ENCODE results near the gene MORN5.

Gene MORN5

DNA sequence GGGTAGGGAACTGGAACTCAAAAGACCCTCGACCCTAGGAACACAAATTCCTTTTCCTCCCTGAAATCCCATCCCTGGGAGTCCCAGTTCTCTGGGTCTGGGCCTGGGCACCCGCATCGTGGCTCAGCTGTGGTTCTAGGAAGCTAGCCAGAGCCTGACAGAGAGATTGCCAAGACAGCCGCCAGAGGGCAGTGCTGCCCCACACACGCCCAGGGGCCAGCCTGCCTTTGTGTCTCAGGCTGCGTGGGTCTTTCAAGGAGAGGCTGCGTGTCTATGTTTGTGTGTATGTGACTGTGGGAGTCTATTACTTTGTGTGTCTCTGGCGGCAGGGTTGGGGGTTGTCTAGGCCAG is 34.6 kb upstream of the MORN5 start:
- no peak for FAIRE-seq

GRCh38 chr9:122125509-122126330 is 34.0 kb upstream of the MORN5 start:
- no peak for FAIRE-seq

- FAIRE-seq, result no peak
These were observed 33.1 kb upstream of the MORN5 start for GRCh38 chr9:122126331-122127261.

GRCh38 chr9:122127396-122127798 is 32.3 kb upstream of the MORN5 start:
- no peak for FAIRE-seq

DNA sequence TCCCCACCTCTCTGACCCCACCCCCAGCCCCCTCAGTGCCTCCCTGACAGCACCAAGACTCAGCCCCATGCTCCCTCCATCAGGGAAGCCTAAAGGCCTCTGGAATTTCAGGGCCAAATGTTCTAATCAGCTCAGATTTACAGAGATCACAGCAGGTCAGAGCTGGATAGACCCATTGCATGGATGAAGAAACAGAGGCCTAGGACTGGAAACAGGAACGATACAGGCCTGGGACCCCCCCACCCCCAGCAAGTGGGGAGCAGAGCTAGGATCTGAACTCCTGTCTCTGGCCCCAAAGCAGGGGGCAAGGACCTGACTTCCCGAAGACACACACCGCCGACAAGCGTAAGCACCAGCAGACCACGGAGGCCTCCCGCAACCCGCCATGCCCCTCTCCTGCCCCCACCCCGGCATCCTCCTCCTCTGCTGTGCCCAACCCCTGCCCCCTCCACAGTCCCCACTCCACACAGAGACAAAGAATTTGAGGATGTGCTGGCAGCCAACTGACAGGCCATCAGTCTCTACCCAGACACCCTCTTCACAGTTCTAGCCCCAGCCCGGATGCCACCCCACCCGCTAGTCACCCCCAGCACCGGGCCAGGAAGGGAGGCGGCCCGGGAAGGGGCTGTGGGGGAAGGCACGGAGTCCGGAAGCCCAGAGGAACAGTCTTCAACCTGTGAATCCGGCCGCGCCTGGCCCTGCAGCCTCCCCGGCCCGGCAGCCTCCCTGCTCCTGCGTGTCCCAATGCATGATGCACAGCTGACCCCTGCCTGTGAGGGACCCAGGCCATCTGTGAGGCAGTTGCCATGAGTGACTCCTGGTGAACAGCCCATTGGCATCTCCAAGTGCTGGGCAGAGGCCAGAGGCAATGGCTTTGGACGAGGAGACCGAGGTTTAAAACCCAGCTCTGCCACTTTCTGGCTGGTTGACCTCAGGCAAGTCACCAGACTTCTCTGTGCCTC is 31.4 kb upstream of the MORN5 start:
- FAIRE-seq, result no peak

DNA sequence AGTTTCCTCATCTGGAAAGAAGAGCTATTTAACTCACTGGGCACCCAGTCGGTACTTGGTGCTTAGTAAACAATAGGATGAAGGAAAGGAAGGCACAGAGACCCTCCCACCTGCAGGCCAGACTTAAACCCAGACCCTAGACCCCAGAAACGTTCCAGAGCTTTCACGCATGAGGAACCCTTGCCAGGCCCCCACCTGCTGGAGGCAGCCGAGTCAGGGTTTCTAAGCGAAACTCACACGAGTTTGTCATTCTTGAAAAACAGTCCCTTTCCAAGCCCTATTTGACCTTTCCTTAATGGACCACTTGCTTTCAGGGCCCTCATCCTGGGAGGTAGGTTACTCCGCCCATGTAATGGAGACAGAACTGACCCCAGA is 30.8 kb upstream of the MORN5 start:
- no peak for FAIRE-seq

GRCh38 chr9:122129969-122130368 is 29.7 kb upstream of the MORN5 start:
- FAIRE-seq, result no peak

GRCh38 chr9:122130837-122131236 is 28.9 kb upstream of the MORN5 start:
- no peak for FAIRE-seq

DNA sequence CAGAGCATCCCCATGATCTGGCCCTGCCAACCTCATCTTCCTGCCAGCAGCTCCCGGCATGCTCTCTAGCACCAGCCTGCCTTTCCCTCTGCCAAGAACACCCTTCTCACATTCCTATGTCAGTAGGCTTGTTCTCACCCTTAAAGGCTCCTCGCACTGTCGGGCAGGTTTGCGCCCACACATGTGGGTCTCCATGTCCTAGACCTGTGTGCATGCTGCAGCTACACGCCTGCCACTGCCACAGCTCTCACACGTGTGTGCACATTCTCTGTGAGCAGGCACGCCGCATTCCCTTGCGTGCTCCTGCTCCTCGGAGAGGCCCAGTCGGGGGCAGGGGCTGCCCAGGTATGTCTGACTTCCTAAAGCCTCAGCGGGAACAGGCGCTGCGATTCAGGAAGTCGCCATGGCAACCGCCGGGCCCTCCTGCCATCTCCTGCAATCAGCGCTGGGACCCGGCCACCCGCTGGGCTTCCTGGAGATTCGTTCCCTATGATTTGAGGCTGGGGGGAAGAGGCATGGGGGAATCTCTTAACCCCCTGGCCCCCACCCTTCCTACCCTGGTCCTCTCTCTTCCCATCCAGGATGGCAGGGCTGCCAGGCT is 28.2 kb upstream of the MORN5 start:
- FAIRE-seq, result no peak

DNA sequence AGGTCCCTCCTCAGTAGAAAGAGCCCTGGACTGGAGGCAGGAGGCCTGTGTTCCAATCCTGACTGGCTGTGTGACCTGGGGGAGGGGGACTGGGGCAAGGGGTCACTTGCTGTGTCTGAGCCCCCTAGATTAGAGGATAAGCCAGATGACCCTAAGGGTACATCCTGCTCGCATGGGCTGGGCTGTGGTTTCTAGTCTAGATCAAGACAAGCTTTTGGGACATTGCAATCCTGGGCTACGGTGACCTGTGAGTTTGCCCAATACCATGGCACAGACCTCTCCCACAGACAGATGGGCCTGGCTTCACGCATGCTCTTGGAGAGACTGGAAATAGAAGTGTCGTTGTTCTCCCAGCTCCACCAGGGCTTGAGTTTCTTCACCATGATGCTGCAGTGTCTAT is 27.2 kb upstream of the MORN5 start:
- no peak for FAIRE-seq

DNA sequence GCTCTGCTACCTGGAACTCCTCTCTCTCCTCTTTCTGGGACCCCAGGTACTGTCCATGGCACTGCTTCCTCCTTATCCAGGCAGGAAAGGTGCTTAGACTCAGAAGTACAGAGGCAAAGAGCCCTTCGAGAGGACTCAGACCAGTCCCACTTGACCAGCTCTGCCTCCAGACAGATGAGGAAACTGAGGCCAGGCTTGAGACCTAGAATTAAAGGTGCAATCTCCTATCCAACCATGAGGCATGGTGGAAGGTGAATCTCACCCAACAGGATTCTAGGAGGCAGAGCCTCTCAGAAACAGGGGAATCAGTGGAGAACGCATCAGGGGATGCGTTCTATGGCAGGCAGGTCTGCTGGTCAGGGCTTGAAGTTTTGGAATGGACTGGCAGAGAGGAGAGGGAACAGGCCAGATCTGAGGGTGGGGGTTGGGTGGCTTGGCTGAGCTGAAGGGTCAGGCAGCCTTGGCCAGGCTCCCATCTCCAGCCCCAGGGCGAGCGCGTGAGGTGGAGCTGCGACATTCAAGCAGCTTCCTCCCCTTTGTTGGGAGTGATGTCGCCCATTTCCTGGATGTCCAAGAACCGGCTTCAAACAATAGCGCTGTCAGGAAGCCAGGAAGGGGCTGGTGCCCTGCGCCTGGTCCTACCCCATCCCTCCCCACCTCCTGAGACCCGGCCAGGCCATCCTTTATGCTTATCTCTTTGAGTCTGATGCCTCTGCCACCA is 26.3 kb upstream of the MORN5 start:
- no peak for FAIRE-seq

DNA sequence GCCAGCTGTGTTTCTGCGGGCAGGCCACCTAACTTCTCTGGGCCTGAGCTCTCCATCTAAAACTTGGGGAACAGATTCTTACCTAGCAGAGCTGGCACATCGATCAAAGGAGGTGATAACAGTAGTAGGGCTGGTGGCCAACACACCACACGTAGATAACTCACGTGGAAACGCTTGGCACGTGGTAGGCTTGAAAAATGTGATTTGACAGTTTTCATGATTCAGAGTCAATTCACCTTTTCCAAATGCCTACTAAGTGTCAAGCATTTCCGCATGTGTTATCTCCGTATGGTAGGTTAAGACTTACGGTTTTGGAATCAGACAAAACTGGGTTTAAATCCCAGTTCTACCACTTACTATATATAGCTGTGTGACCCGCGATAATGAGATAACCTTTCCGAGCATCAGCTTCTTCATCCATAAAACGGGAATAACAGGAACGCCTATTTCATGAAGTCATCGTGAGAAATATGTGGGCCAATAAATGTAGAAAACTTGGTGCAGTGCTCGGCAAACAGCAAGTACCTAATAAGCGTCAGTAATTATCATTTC is 25.6 kb upstream of the MORN5 start:
- FAIRE-seq, result no peak

DNA sequence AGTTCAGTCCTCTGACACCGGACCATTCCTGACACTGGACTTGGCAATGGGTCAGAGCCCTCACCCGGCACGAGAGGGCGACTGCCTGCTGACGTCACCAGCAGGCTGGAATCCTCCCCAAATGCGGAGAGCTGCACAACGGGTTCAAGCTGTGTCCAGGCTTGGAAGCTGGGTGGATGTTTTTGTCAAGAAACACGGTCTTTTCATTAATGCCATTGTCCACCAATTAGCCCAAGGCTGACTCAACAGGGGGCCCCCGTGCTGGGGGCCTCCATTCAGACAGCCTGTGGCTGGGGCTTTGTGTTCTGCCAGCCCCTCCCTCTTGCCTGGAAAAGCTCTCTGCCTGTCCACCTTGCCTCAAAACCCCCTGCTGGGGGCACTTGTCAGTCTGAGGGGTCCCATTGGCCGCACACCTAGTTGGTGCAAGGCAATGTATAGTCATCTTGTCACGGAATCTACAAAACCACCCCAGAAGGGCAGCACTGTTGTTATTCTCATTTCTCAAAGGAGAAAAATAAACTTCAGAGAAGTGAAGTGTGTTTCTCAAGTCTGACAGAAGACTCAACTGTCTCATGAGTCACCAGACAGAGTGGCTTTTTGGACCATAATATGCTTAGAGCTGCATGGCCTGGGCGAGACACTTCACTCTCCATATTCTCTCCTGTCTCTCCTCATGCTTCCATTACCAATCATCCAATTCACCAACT is 24.7 kb upstream of the MORN5 start:
- FAIRE-seq, result no peak

- FAIRE-seq, result no peak
These were observed 24.2 kb upstream of the MORN5 start for GRCh38 chr9:122135529-122135859.

DNA sequence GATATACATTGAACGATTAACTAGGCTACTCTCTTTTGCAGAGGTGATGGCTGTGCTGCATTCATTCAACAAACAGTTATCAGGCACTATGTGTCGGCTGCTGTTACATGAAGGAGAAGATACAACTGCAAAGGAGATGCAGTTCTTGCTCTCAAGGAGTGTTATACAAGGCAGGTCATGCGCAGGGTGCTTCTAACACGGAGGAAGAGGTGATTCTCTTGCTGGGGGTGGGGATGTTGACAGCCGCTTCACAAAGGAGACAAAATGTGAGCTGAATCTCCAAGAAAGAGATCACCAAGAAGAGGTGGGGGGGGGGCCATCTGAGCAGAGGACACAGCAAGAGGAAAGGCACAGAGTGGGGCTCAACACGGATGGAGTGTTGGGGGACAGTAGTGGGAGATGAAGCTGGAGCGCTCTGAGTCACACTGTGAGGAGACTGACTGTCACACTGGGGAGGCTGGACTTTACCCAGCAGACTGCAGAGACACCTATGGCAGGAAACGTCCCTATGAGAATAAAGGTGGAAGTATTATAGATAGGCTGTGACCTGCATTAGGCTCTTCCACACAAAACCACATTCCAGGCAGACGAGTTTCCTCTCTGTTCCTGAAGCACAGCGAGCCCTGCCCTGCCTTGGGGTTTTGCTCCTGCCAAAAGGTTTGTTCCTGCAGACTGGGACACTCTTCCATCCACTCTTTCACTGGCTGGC is 21.0 kb upstream of the MORN5 start:
- FAIRE-seq, result no peak

DNA sequence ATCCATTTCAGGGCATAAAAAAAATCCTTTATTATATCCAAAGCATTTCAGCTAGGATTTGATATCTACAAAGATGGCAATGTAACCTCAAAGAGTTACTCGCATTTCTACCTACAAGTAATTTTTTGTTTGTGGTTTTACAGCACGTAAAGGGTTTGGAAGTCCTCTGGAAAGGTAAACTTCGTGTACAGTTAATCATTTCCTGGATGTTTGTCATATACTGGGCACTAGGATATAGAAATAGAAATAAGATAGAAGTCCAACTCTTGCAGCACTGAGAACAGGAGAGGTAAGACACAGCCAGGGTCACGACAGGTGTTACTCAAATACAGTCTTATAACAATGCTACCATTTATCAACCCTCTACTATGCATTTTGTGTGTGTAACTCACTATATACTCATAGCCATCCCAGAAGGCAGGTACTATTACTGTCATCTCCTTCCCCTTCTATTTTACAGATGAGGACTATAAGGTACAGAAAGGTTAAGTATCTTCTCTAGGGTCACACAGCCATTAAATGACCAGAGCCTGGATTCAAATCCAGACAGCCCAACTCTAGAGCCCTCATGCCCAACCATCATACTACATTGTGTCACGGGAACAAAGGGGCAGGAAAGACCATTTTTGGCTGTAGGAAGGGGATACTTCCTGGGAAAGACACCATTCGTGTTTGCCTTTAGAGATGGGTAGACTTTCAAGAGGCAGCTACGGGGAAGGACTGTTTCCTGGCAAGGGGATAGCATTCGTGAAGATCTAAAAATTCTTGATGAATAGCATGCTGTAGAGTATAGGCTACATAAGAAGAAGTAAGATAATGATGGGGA is 19.1 kb upstream of the MORN5 start:
- FAIRE-seq, result no peak

DNA sequence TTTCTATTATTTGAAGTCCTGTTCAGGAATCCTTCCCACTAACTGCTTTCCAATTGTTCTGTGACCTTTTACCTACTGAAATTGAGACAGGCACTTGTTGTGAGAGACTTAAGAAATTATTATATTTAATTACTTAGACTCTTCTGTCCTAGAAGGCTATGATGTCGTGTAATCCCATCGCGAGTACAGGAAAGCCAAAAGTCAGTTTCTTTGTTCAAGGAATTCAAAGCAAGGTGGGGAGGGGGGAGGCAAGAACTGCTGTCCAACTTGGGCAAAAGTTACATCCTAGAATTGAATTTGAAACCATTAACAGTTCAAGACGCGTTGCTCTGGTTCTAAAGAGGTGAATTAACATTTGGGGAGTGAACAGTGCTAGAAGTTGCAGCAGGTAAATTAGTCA is 18.0 kb upstream of the MORN5 start:
- no peak for FAIRE-seq

DNA sequence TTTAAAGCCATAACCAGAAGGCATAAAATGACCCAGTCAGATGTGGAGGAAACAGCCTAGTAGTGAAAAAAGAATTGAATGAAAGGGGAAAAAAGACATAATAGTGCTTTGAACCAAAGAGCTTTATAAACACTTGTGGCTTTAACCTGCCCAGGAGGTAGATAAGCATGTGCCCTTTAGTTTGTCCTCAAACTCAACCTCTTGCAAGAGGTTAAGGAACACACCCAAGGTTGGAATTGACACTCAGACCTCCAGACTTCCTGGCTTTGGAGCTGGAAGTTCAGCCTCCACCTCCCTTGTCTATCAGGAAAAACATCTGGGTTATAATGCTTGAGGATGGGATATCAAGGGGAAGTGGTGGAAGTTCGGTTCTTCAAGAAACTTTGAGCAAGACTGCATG is 16.4 kb upstream of the MORN5 start:
- FAIRE-seq, result no peak

- FAIRE-seq, result no peak
These were observed 15.8 kb upstream of the MORN5 start for GRCh38 chr9:122143876-122144405.

Measured in islet of Langerhans (tissue), 1 donor.